Measurements from ENCODE around the gene WNT8B.

The WNT8B gene

GRCh38 chr10:100438674-100439315 is 24.0 kb upstream of the WNT8B start:
- no peak for DNase-seq (ENCODE audit: low read depth in 1 of 2, low spot score in 1 of 2)
- H3K4me3 ChIP-seq (replicated peaks; ENCODE audit: insufficient read depth, low read length) = no peak overlapping the region
- H3K27me3 ChIP-seq (ENCODE audit: insufficient read depth, poor library complexity, severe bottlenecking) = no peaks in the 10 kb centered on the region
- no peak overlapping the region for H3K27ac ChIP-seq (replicated peaks)
- no peak for TF ChIP-seq GABPA (IDR thresholded peaks at IDR 0.05; ENCODE audit: low read depth)
- TF ChIP-seq REST (IDR thresholded peaks at IDR 0.05; ENCODE audit: insufficient replicate concordance, low read depth) = no peak
- TF ChIP-seq CTCF (IDR thresholded peaks at IDR 0.05; ENCODE audit: insufficient read depth, low read length) = no peak
- no peak for TF ChIP-seq SPI1 (IDR thresholded peaks at IDR 0.05; ENCODE audit: borderline replicate concordance, low read depth)
- no peak for TF ChIP-seq POLR2AphosphoS5 (IDR thresholded peaks at IDR 0.05; ENCODE audit: low read depth)

GRCh38 chr10:100442548-100442947 is 20.3 kb upstream of the WNT8B start:
- DNase-seq (ENCODE audit: low read depth in 1 of 2, low spot score in 1 of 2) = no peak
- Histone ChIP-seq H3K27ac (replicated peaks) (no peak overlapping the region), H3K27me3 (ENCODE audit: insufficient read depth, poor library complexity, severe bottlenecking) (no peaks in the 10 kb centered on the region), H3K4me3 (replicated peaks; ENCODE audit: insufficient read depth, low read length) (no peak overlapping the region)
- no peak for TF ChIP-seq POLR2AphosphoS5 (IDR thresholded peaks at IDR 0.05; ENCODE audit: low read depth)
- TF ChIP-seq GABPA (IDR thresholded peaks at IDR 0.05; ENCODE audit: low read depth) = no peak
- no peak for TF ChIP-seq CTCF (IDR thresholded peaks at IDR 0.05; ENCODE audit: insufficient read depth, low read length)
- TF ChIP-seq REST (IDR thresholded peaks at IDR 0.05; ENCODE audit: insufficient replicate concordance, low read depth) = no peak

GRCh38 chr10:100446130-100446761 is 16.6 kb upstream of the WNT8B start:
- TF ChIP-seq SPI1 (IDR thresholded peaks at IDR 0.05; ENCODE audit: borderline replicate concordance, low read depth) (no peak), REST (IDR thresholded peaks at IDR 0.05; ENCODE audit: insufficient replicate concordance, low read depth) (no peak), POLR2AphosphoS5 (IDR thresholded peaks at IDR 0.05; ENCODE audit: low read depth) (no peak), GABPA (IDR thresholded peaks at IDR 0.05; ENCODE audit: low read depth) (no peak)
- DNase-seq (ENCODE audit: low read depth in 1 of 2, low spot score in 1 of 2) = no peak
- Histone ChIP-seq H3K4me3 (replicated peaks; ENCODE audit: insufficient read depth, low read length) (no peak overlapping the region), H3K27me3 (ENCODE audit: insufficient read depth, poor library complexity, severe bottlenecking) (no peaks in the 10 kb centered on the region), H3K27ac (replicated peaks) (no peak overlapping the region)

All from HL-60 (cell line).